ENCODE data around the gene CD3G. TPM values are rescaled to one million over a fixed set of nuclear protein-coding genes. Genes with fewer than 3 reads are reported as not detected.

CD3G gene
- total and polyA plus RNA-seq, 2 of the 8 experiments (the other 6 are each of a cell fraction or from before 2014, with no cell fraction given): not detected

GRCh38 chr11:118306556-118306955 is 37.6 kb upstream of the CD3G start:
- Histone ChIP-seq H2BK5ac (ENCODE audit: low read depth, low read length) (no peak overlapping the region), H3K36me3 (ENCODE audit: control insufficient read depth in 2 of 4, insufficient read depth in 4 of 4, low read length in 3 of 4) (no peaks in the 10 kb centered on the region), H3K56ac (replicated peaks; ENCODE audit: insufficient read length, low read depth, low read length) (no peak overlapping the region), H3K4me2 (ENCODE audit: insufficient read depth in 1 of 2, low read depth in 2 of 2, low read length in 2 of 2) (no peak overlapping the region), H4K91ac (replicated peaks; ENCODE audit: insufficient read length, low read length) (no peak overlapping the region), H3K4ac (replicated peaks; ENCODE audit: insufficient read length, low read depth, low read length) (no peak overlapping the region), H3K18ac (ENCODE audit: extremely low read depth, low read length) (no peak overlapping the region), H3K27me3 (replicated peaks in 1 of 4; ENCODE audit: control insufficient read depth in 3 of 4, extremely low read depth in 1 of 4, insufficient read depth in 3 of 4, low read length in 3 of 4) (no peaks in the 10 kb centered on the region), H3K9ac (replicated peaks in 1 of 4; ENCODE audit: extremely low read depth in 1 of 4, low read depth in 3 of 4, low read length in 3 of 4) (no peak overlapping the region), H3K23me2 (ENCODE audit: low read depth, low read length) (no peaks in the 10 kb centered on the region), H2BK15ac (ENCODE audit: low read length) (no peak overlapping the region), H3K79me1 (ENCODE audit: low read depth, low read length) (no peaks in the 10 kb centered on the region), H3K79me2 (ENCODE audit: control insufficient read depth in 1 of 2, insufficient read depth in 2 of 2, low read length in 2 of 2) (no peaks in the 10 kb centered on the region), H4K8ac (ENCODE audit: extremely low read depth, insufficient read depth, low read length) (no peak overlapping the region), H3K27ac (ENCODE audit: low read depth, low read length) (no peak overlapping the region), H2BK12ac (ENCODE audit: low read depth, low read length) (no peak overlapping the region), H4K20me1 (replicated peaks in 1 of 2; ENCODE audit: control insufficient read depth in 1 of 2, insufficient read depth in 2 of 2, low read length in 2 of 2) (no peaks in the 10 kb centered on the region), H2BK120ac (replicated peaks; ENCODE audit: low read depth, low read length) (no peak overlapping the region), H3K4me3 (ENCODE audit: extremely low read depth in 1 of 4, insufficient read depth in 2 of 4, low read depth in 3 of 4, low read length in 4 of 4) (no peak overlapping the region), H3K23ac (ENCODE audit: insufficient read length) (no peak overlapping the region), H2AFZ (ENCODE audit: low read length) (no peak overlapping the region), H3K14ac (ENCODE audit: insufficient read length) (no peak overlapping the region), H3K4me1 (replicated peaks in 1 of 4; ENCODE audit: control insufficient read depth in 3 of 4, insufficient read depth in 4 of 4, low read length in 3 of 4) (no peaks in the 10 kb centered on the region), H2BK20ac (ENCODE audit: low read length) (no peak overlapping the region), H3K9me3 (ENCODE audit: insufficient read depth in 2 of 2, low read depth in 1 of 2, low read length in 1 of 2) (no peaks in the 10 kb centered on the region), H4K5ac (ENCODE audit: insufficient read length, low read depth, low read length) (no peak overlapping the region), H2AK5ac (ENCODE audit: low read depth, low read length) (no peak overlapping the region)
- TF ChIP-seq SP4 (IDR thresholded peaks at IDR 0.05; ENCODE audit: low read length) (no peak), TBP (IDR thresholded peaks at IDR 0.05; ENCODE audit: low read depth, low read length) (no peak), RAD21 (IDR thresholded peaks at IDR 0.05 in 1 of 2, conservative IDR thresholded peaks at IDR 0.05 in 1 of 2; ENCODE audit: low read depth in 2 of 2, low read length in 2 of 2) (no peak), NANOG (IDR thresholded peaks at IDR 0.05; ENCODE audit: insufficient read depth, low read depth, low read length, poor library complexity, severe bottlenecking) (no peak), RNF2 (IDR thresholded peaks at IDR 0.05; ENCODE audit: borderline replicate concordance, low read depth, low read length, missing control alignments, poor library complexity, severe bottlenecking) (no peak), USF2 (IDR thresholded peaks at IDR 0.05; ENCODE audit: low read length) (no peak), NRF1 (IDR thresholded peaks at IDR 0.05; ENCODE audit: low read depth, low read length) (no peak), CHD1 (IDR thresholded peaks at IDR 0.05; ENCODE audit: low read depth, low read length) (no peak), CHD2 (IDR thresholded peaks at IDR 0.05; ENCODE audit: low read length) (no peak)
- TF ChIP-seq, protein P1, sequence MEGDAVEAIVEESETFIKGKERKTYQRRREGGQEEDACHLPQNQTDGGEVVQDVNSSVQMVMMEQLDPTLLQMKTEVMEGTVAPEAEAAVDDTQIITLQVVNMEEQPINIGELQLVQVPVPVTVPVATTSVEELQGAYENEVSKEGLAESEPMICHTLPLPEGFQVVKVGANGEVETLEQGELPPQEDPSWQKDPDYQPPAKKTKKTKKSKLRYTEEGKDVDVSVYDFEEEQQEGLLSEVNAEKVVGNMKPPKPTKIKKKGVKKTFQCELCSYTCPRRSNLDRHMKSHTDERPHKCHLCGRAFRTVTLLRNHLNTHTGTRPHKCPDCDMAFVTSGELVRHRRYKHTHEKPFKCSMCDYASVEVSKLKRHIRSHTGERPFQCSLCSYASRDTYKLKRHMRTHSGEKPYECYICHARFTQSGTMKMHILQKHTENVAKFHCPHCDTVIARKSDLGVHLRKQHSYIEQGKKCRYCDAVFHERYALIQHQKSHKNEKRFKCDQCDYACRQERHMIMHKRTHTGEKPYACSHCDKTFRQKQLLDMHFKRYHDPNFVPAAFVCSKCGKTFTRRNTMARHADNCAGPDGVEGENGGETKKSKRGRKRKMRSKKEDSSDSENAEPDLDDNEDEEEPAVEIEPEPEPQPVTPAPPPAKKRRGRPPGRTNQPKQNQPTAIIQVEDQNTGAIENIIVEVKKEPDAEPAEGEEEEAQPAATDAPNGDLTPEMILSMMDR (IDR thresholded peaks at IDR 0.05; ENCODE audit: control extremely low read depth in 1 of 3, insufficient read depth in 1 of 3, low read depth in 1 of 3, low read length in 3 of 3): no peak
- POLR2A ChIA-PET (ENCODE audit: partially characterized antibody): no interaction called here
- DNase-seq (ENCODE audit: low read depth in 1 of 2, low spot score in 2 of 2) (no peak), FAIRE-seq (no peak)
- WGBS, 2 experiments (ENCODE audit: extremely low coverage in 1 of 2, insufficient coverage in 1 of 2, insufficient read length in 1 of 2, insufficient replicate concordance in 2 of 2, low coverage in 1 of 2, low lambda C conversion rate in 2 of 2, missing lambda C conversion rate in 1 of 2): 92% methylated on average over 2 of the region's 2 CpGs; no CpG with 5 or more reads in 1 of the 2 experiments
- CTCF ChIA-PET (ENCODE audit: partially characterized antibody): interaction anchor here (1.2 kb wide), 1 partner anchor 108 kb away, joined by 3 read pairs; no protein-coding TSS in a partner anchor
